Inflammatory macrophage (primary cell): ENCODE measurements around the gene PITPNM1.
"Not testable (repeated sequence)": the region's sequence is repeated elsewhere in the genome, so short reads cannot be mapped to it uniquely, and the experiment has no call there.

Experiments used
- DNase-seq, 2 donors: peaks; one replicate each; pipeline ENCODE4 v3.0.0-alpha.2; 2020 to 2022

The PITPNM1 gene

GRCh38 chr11:67522844-67523555 is 17.8 kb upstream of the PITPNM1 start, which contains the start of gene CABP2:
Gene CABP2 (minus strand): TSS chr11:67523446. CDS start chr11:67523326, 120 bp downstream.
- DNase-seq = no peak

- DNase-seq = no peak
These were observed 17.2 kb upstream of the PITPNM1 start for GRCh38 chr11:67522338-67522737.

GRCh38 chr11:67521924-67522323 is 16.8 kb upstream of the PITPNM1 start:
- DNase-seq = no peak

- DNase-seq = no peak
These were observed 16.0 kb upstream of the PITPNM1 start for GRCh38 chr11:67520856-67521824.

- no peak for DNase-seq
These were observed 14.6 kb upstream of the PITPNM1 start for GRCh38 chr11:67519726-67520125.

GRCh38 chr11:67517784-67518552 is 12.8 kb upstream of the PITPNM1 start:
- no peak for DNase-seq

GRCh38 chr11:67516806-67517205 is 11.6 kb upstream of the PITPNM1 start:
- DNase-seq = no peak

GRCh38 chr11:67514116-67514515 is 9.0 kb upstream of the PITPNM1 start:
- DNase-seq = no peak

- not testable (repeated sequence) for DNase-seq
These were observed 6.4 kb upstream of the PITPNM1 start for GRCh38 chr11:67511558-67511957.

- DNase-seq = no peak
These were observed 4.8 kb upstream of the PITPNM1 start for GRCh38 chr11:67510023-67510345.

GRCh38 chr11:67508486-67509121 is 3.4 kb upstream of the PITPNM1 start:
- DNase-seq = peak; percentile 96 to 97

- peak; percentile 99 to 100 for DNase-seq
These were observed 2.8 kb upstream of the PITPNM1 start, which contains the start of gene CDK2AP2 for GRCh38 chr11:67507864-67508485. Gene CDK2AP2 (minus strand): TSS chr11:67508162. CDS start chr11:67508082, 80 bp downstream.

- peak in 1 of 2 donors; percentile 59 for DNase-seq
These were observed 2.2 kb upstream of the PITPNM1 start for GRCh38 chr11:67507242-67507863.

GRCh38 chr11:67506426-67507051 is 1.4 kb upstream of the PITPNM1 start:
- DNase-seq = no peak

- DNase-seq = peak; percentile 96
These were observed 638 bp upstream of the PITPNM1 start for GRCh38 chr11:67505605-67506396.

GRCh38 chr11:67504005-67504949 is 886 bp downstream of the PITPNM1 start:
- no peak for DNase-seq

GRCh38 chr11:67503119-67504004 is 1.8 kb downstream of the PITPNM1 start:
- no peak for DNase-seq
